GM18517 (cell line): ENCODE results near the gene RAVER2.
"Not testable (repeated sequence)": the region's sequence is repeated elsewhere in the genome, so short reads cannot be mapped to it uniquely, and the experiment has no call there.

Experiments
- ATAC-seq: cut with Tn5 transposase; IDR thresholded peaks from one replicate; pipeline ENCODE4 v1.9.1; 2021; ENCODE audit warnings: mild to moderate bottlenecking, moderate library complexity; ENCODE audit not compliant: unreplicated experiment

RAVER2 gene

GRCh38 chr1:64801851-64802523 lies 57.1 kb downstream of the RAVER2 start:
- no peak for ATAC-seq

GRCh38 chr1:64809309-64809708 lies 64.4 kb downstream of the RAVER2 start:
- ATAC-seq = no peak

GRCh38 chr1:64810001-64810400 lies 65.1 kb downstream of the RAVER2 start:
- ATAC-seq = no peak

GRCh38 chr1:64811131-64811530 lies 66.3 kb downstream of the RAVER2 start:
- ATAC-seq = no peak

- ATAC-seq = no peak
Observed at GRCh38 chr1:64814427-64814826, 69.6 kb downstream of the RAVER2 start.

GRCh38 chr1:64817364-64817763 lies 72.5 kb downstream of the RAVER2 start:
- ATAC-seq = not testable (repeated sequence)

- not testable (repeated sequence) for ATAC-seq
Observed at GRCh38 chr1:64820572-64820971, 75.7 kb downstream of the RAVER2 start.

- ATAC-seq = no peak
Observed at GRCh38 chr1:64822621-64823020, 77.7 kb downstream of the RAVER2 start.

GRCh38 chr1:64823691-64824476 lies 79.0 kb downstream of the RAVER2 start:
- ATAC-seq = no peak

- peak; percentile 78 for ATAC-seq
Observed at GRCh38 chr1:64826991-64827390, 82.1 kb downstream of the RAVER2 start.

- ATAC-seq = no peak
Observed at GRCh38 chr1:64828829-64829228, 84.0 kb downstream of the RAVER2 start.

- ATAC-seq = no peak
Observed at GRCh38 chr1:64829411-64830029, 84.6 kb downstream of the RAVER2 start.

- no peak for ATAC-seq
Observed at GRCh38 chr1:64830030-64830651, 85.3 kb downstream of the RAVER2 start.

GRCh38 chr1:64834734-64835133 lies 89.9 kb downstream of the RAVER2 start:
- no peak for ATAC-seq

- ATAC-seq = no peak
Observed at GRCh38 chr1:64836802-64837201, 91.9 kb downstream of the RAVER2 start.

GRCh38 chr1:64838486-64838885 lies 93.6 kb downstream of the RAVER2 start:
- ATAC-seq = no peak

GRCh38 chr1:64839261-64839660 lies 94.4 kb downstream of the RAVER2 start:
- ATAC-seq = no peak

- ATAC-seq = no peak
Observed at GRCh38 chr1:64839732-64840405, 95.0 kb downstream of the RAVER2 start.

- ATAC-seq = no peak
Observed at GRCh38 chr1:64841330-64842065, 96.6 kb downstream of the RAVER2 start.

- no peak for ATAC-seq
Observed at GRCh38 chr1:64842224-64842623, 97.3 kb downstream of the RAVER2 start.
